Ascending aorta (tissue), 2 donors: ENCODE measurements around the gene FAM83F. TPM values are rescaled to one million over a fixed set of nuclear protein-coding genes. Genes with fewer than 3 reads are reported as not detected.

Experiments used
- DNase-seq, 2 donors: peaks; one replicate each; pipeline ENCODE4 v3.0.0-alpha.2; 2019; ENCODE audit warnings: low spot score in 2 of 2
- H3K27ac ChIP-seq, 2 donors: fragments of 200-600 bp; sonication (generic); one replicate each; pipeline ENCODE4 v1.5.1; 2016 to 2017; ENCODE audit warnings: mild to moderate bottlenecking in 1 of 2
- H3K27me3 ChIP-seq: fragments of 200-600 bp; sonication (generic); one replicate; pipeline ENCODE4 v1.5.1; 2017
- H3K36me3 ChIP-seq, 2 donors: fragments of 200-600 bp; sonication (generic); one replicate each; pipeline ENCODE4 v1.5.1; 2016
- H3K4me1 ChIP-seq, 2 donors: fragments of 200-600 bp; sonication (generic); one replicate each; pipeline ENCODE4 v1.5.1; 2016 to 2017; ENCODE audit warnings: mild to moderate bottlenecking in 1 of 2
- H3K4me3 ChIP-seq, 2 donors: fragments of 200-600 bp; sonication (generic); one replicate each; pipeline ENCODE4 v1.5.1; 2016 to 2017; ENCODE audit warnings: mild to moderate bottlenecking in 1 of 2
- H3K9me3 ChIP-seq, 2 donors: fragments of 200-600 bp; sonication (generic); one replicate each; pipeline ENCODE4 v1.5.1; 2016
- intact Hi-C: fragments of 100-400 bp; cut with DNase I; formaldehyde crosslinking; loops from one replicate; pipeline ENCODE4 v1.15.1; 2023
- total RNA-seq: library from RNA; depleted of rRNA; stranded (reverse); fragments of >200 nt; gene quantifications from one replicate; pipeline ENCODE4 v1.1.0, GENCODE V29; 2016
- TF ChIP-seq, protein P1 (sequence below), 3 experiments: fragments of 200-600 bp in 2 of 3; fragments of 450-650 bp in 1 of 3; sonication (generic) in 2 of 3; IDR thresholded peaks; one replicate each; pipeline ENCODE4 v1.5.1; 2016 to 2019; ENCODE audit warnings: antibody characterized with exemption in 3 of 3, mild to moderate bottlenecking in 1 of 3, moderate library complexity in 1 of 3

Gene FAM83F
- total RNA-seq, 1 donor from 2014 or later = not detected

DNA sequence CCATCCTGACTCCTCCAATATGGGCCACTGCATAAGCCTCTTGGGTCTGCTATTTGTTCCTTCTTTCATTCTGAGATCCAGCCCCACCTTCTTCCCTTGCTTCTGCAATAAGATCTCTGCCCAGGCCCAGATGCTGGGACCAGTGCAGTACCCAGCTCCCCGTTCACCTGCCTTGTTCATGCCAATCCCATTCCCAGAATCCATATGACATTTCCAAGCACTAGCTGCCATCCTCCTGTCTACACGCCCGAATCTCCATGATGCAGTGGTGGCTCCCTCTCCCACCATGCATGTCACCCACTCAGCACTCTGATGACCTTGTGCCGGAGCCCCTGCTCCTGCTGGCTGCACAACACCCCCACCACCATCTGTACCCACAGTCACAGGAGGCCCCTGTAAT is 11.4 kb upstream of the FAM83F start:
- intact Hi-C loops = no loop called here
- DNase-seq = no peak
- no peak overlapping the region for H3K27ac ChIP-seq
- no peaks in the 10 kb centered on the region for H3K4me1 ChIP-seq
- H3K9me3 ChIP-seq = no peaks in the 10 kb centered on the region
- no peaks in the 10 kb centered on the region for H3K27me3 ChIP-seq
- TF ChIP-seq, protein P1, sequence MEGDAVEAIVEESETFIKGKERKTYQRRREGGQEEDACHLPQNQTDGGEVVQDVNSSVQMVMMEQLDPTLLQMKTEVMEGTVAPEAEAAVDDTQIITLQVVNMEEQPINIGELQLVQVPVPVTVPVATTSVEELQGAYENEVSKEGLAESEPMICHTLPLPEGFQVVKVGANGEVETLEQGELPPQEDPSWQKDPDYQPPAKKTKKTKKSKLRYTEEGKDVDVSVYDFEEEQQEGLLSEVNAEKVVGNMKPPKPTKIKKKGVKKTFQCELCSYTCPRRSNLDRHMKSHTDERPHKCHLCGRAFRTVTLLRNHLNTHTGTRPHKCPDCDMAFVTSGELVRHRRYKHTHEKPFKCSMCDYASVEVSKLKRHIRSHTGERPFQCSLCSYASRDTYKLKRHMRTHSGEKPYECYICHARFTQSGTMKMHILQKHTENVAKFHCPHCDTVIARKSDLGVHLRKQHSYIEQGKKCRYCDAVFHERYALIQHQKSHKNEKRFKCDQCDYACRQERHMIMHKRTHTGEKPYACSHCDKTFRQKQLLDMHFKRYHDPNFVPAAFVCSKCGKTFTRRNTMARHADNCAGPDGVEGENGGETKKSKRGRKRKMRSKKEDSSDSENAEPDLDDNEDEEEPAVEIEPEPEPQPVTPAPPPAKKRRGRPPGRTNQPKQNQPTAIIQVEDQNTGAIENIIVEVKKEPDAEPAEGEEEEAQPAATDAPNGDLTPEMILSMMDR (IDR thresholded peaks at IDR 0.05) = no peak
- no peak overlapping the region for H3K4me3 ChIP-seq
- H3K36me3 ChIP-seq = no peaks in the 10 kb centered on the region

DNA sequence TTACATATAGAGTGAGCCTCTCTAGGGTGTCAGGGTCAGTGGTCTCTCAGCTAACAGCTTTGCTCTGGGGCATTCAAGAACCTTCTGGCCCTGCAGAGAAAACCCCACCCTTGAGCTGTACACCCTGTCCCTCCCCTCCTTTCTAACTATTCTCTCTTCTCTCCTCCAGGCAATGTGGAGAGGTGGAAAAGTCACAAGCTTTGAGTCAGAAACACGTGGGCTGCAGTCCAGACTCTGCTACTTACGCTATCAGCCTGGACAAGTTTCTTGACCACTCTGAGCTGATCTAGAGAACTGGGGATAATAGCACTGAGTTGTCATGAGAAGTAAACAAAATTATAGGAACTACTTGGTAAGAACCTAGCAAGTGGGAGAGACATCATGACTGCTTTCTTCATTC is 10.7 kb upstream of the FAM83F start:
- H3K36me3 ChIP-seq = no peaks in the 10 kb centered on the region
- no peak overlapping the region for H3K27ac ChIP-seq
- H3K27me3 ChIP-seq = no peaks in the 10 kb centered on the region
- no peak overlapping the region for H3K4me3 ChIP-seq
- H3K4me1 ChIP-seq = no peaks in the 10 kb centered on the region
- intact Hi-C loops = no loop called here
- TF ChIP-seq, protein P1 (IDR thresholded peaks at IDR 0.05) = no peak
- no peaks in the 10 kb centered on the region for H3K9me3 ChIP-seq
- no peak for DNase-seq

DNA sequence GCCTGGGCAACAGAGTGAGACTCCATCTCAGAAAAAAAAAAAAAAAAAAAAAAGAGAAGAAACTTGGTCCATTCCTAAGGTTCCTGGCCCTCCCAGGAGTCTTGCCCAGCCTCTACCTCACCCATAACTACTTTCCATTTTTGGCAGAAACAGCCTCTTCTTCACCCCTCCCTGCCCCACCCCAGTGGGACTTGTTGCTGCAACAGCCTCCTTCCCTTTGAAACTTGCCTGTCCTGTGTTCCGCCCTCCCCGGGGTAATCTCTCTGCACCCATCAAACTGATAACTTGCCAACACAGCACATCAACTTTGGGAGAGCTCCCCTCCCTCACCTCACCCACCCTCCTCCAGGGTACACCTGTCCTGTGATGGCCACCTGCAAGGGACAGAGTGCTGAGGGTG is 10.0 kb upstream of the FAM83F start:
- Histone ChIP-seq H3K36me3 (no peaks in the 10 kb centered on the region), H3K27ac (no peak overlapping the region), H3K4me3 (no peak overlapping the region), H3K4me1 (no peaks in the 10 kb centered on the region), H3K9me3 (no peaks in the 10 kb centered on the region), H3K27me3 (no peaks in the 10 kb centered on the region)
- TF ChIP-seq, protein P1 (IDR thresholded peaks at IDR 0.05) = no peak
- intact Hi-C loops = no loop called here
- DNase-seq = no peak

DNA sequence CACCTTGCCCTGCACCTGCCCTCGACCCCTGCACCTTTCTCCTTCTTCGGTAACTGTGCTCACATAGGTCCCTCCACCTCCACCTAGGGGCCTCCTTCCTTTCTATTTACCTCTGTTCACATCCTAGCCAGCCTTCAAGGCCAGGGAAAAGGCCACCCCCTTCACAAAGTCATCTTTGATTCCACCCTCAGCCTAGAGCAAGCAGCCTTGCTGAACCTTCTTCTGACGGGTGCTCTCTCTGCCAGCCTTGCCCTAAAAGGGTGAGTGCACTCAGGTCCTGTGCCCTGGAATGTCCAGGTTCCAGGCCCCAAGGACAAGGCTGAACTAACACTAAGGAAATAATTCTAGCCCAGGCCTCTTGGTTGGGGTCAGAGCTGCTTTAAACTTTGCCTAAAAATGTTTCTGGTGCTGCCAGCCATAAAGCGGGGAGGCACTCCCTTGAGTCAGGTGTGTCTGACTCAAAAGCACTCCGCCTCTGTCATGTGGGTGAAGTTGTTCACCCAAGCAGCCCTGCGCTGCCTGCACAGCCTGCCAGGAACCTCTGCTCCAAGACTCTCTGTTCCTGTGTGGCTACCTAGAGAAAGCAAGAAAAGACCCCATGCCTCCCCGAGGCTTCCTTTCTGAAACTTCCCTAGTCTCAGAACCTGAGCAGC is 9.2 kb upstream of the FAM83F start:
- Histone ChIP-seq H3K4me3 (no peak overlapping the region), H3K4me1 (no peaks in the 10 kb centered on the region), H3K27ac (no peak overlapping the region), H3K9me3 (no peaks in the 10 kb centered on the region), H3K36me3 (no peaks in the 10 kb centered on the region), H3K27me3 (no peaks in the 10 kb centered on the region)
- TF ChIP-seq, protein P1 (IDR thresholded peaks at IDR 0.05) = no peak
- DNase-seq = no peak
- intact Hi-C loops = no loop called here

DNA sequence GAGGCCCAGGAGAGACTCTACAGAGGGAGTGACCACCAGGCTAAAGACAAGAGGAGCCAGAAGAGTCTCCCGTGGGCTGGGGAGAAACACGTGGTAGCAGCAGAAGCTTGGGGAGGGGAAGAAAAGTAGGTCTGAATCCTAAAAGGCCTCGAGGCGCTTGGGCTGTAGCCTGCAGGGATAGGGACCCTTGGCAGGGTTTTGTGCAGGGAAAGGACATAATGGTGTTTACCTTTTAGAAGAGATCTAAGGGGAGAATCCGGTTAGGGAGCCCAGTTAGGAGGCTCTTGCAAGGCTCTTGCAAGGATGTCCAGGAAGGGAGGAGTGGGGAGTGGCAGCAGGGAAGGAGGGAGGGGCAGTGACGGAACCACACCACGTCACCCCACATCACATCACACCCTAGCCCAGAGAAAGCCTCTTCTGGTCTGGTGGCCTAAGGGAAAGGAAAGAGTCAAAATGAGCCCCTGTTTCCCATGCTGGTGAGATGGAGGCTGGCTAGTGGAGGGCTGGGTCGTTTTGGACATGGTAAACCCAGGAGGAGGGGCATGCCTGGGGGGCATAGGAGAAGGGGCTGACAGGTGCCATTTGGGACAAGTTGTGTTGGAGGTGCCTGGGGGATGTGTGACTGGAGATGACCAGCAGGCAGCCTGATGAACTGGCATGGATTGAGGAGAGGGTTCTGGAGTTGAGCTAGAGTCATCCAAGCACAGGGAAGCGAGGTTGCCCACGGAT is 6.2 kb upstream of the FAM83F start:
- no peak overlapping the region for H3K4me3 ChIP-seq
- no peaks in the 10 kb centered on the region for H3K27me3 ChIP-seq
- intact Hi-C loops = no loop called here
- no peaks in the 10 kb centered on the region for H3K36me3 ChIP-seq
- no peak overlapping the region for H3K27ac ChIP-seq
- TF ChIP-seq, protein P1 (IDR thresholded peaks at IDR 0.05) = no peak
- no peak for DNase-seq
- no peaks in the 10 kb centered on the region for H3K4me1 ChIP-seq
- no peaks in the 10 kb centered on the region for H3K9me3 ChIP-seq
